Osteoblast (primary cell): Measurements from ENCODE around the gene USP3. TPM values are rescaled to one million over a fixed set of nuclear protein-coding genes. Genes with fewer than 3 reads are reported as not detected.

Source experiments
- DNase-seq: peaks from one replicate; pipeline ENCODE4 v3.0.0; 2011; ENCODE audit warnings: low spot score, mixed read lengths; ENCODE audit not compliant: insufficient read length; ENCODE audit errors: missing footprints
- H2AFZ ChIP-seq: 2 replicates; pipeline ENCODE4 v1.6.0; 2011; ENCODE audit warnings: mild to moderate bottlenecking, low read length
- H3K27ac ChIP-seq: 2 replicates; pipeline ENCODE4 v1.5.1; 2011; ENCODE audit warnings: mild to moderate bottlenecking, low read depth, low read length, moderate library complexity
- H3K27me3 ChIP-seq: 2 replicates; pipeline ENCODE4 v1.6.0; 2012; ENCODE audit warnings: mild to moderate bottlenecking, control low read depth, inconsistent platforms, low read length, moderate library complexity; ENCODE audit not compliant: insufficient read depth
- H3K36me3 ChIP-seq: 2 replicates; pipeline ENCODE4 v1.5.1; 2011; ENCODE audit warnings: mild to moderate bottlenecking, low read length, control low read depth, moderate library complexity; ENCODE audit not compliant: insufficient read depth
- H3K4me1 ChIP-seq: 2 replicates; pipeline ENCODE4 v1.5.1; 2011; ENCODE audit warnings: mild to moderate bottlenecking, low read length, control low read depth, moderate library complexity; ENCODE audit not compliant: insufficient read depth
- H3K4me2 ChIP-seq: 2 replicates; pipeline ENCODE4 v1.6.0; 2011; ENCODE audit warnings: mild to moderate bottlenecking, low read length; ENCODE audit not compliant: insufficient read depth
- H3K4me3 ChIP-seq: fragments of 200-600 bp; sonication (generic); 3 replicates; pipeline ENCODE4 v1.5.1; 2012; ENCODE audit warnings: mild to moderate bottlenecking, low read length, inconsistent platforms; ENCODE audit not compliant: insufficient read depth
- H3K79me2 ChIP-seq: 2 replicates; pipeline ENCODE4 v1.6.0; 2012; ENCODE audit warnings: mild to moderate bottlenecking, low read length, control low read depth, inconsistent platforms; ENCODE audit not compliant: insufficient read depth
- H3K9me3 ChIP-seq: 2 replicates; pipeline ENCODE4 v1.5.1; 2011; ENCODE audit warnings: low read depth, low read length, control low read depth
- H4K20me1 ChIP-seq: 2 replicates; pipeline ENCODE4 v1.6.0; 2012; ENCODE audit warnings: mild to moderate bottlenecking, low read length, control low read depth; ENCODE audit not compliant: insufficient read depth
- total RNA-seq: library from RNA; depleted of rRNA; stranded (reverse); fragments of >200 nt; gene quantifications from 2 replicates; pipeline ENCODE4 v1.2.3, GENCODE V29; 2012
- TF ChIP-seq, protein P1 (sequence below): IDR thresholded peaks from 2 replicates; pipeline ENCODE4 v1.5.1; 2011; ENCODE audit warnings: mild to moderate bottlenecking, low read depth, low read length, moderate library complexity; ENCODE audit errors: extremely low read depth

USP3 gene
- total RNA-seq, 1 donor: 60.1 TPM

- peaks cover under 1% of the 10 kb centered on the region for H3K27me3 ChIP-seq
- no peak overlapping the region for H2AFZ ChIP-seq
- H3K79me2 ChIP-seq: no peaks in the 10 kb centered on the region
- peaks cover 16% of the 10 kb centered on the region for H3K4me1 ChIP-seq
- no peak overlapping the region for H3K27ac ChIP-seq
- no peak overlapping the region for H3K4me2 ChIP-seq
- no peak overlapping the region for H3K4me3 ChIP-seq
- H3K36me3 ChIP-seq: no peaks in the 10 kb centered on the region
- TF ChIP-seq, protein P1, sequence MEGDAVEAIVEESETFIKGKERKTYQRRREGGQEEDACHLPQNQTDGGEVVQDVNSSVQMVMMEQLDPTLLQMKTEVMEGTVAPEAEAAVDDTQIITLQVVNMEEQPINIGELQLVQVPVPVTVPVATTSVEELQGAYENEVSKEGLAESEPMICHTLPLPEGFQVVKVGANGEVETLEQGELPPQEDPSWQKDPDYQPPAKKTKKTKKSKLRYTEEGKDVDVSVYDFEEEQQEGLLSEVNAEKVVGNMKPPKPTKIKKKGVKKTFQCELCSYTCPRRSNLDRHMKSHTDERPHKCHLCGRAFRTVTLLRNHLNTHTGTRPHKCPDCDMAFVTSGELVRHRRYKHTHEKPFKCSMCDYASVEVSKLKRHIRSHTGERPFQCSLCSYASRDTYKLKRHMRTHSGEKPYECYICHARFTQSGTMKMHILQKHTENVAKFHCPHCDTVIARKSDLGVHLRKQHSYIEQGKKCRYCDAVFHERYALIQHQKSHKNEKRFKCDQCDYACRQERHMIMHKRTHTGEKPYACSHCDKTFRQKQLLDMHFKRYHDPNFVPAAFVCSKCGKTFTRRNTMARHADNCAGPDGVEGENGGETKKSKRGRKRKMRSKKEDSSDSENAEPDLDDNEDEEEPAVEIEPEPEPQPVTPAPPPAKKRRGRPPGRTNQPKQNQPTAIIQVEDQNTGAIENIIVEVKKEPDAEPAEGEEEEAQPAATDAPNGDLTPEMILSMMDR: no peak
- no peaks in the 10 kb centered on the region for H3K9me3 ChIP-seq
- no peaks in the 10 kb centered on the region for H4K20me1 ChIP-seq
- no peak for DNase-seq
Observed at GRCh38 chr15:63490345-63491034, 13.9 kb upstream of the USP3 start.

GRCh38 chr15:63491116-63491827, 13.1 kb upstream of the USP3 start:
- H3K4me2 ChIP-seq: no peak overlapping the region
- TF ChIP-seq, protein P1: no peak
- H3K27ac ChIP-seq: no peak overlapping the region
- H3K36me3 ChIP-seq: no peaks in the 10 kb centered on the region
- H3K27me3 ChIP-seq: peaks cover 8% of the 10 kb centered on the region
- H4K20me1 ChIP-seq: no peaks in the 10 kb centered on the region
- H3K4me3 ChIP-seq: no peak overlapping the region
- H3K4me1 ChIP-seq: peaks cover 16% of the 10 kb centered on the region
- no peaks in the 10 kb centered on the region for H3K79me2 ChIP-seq
- no peak for DNase-seq
- no peak overlapping the region for H2AFZ ChIP-seq
- H3K9me3 ChIP-seq: no peaks in the 10 kb centered on the region

DNA sequence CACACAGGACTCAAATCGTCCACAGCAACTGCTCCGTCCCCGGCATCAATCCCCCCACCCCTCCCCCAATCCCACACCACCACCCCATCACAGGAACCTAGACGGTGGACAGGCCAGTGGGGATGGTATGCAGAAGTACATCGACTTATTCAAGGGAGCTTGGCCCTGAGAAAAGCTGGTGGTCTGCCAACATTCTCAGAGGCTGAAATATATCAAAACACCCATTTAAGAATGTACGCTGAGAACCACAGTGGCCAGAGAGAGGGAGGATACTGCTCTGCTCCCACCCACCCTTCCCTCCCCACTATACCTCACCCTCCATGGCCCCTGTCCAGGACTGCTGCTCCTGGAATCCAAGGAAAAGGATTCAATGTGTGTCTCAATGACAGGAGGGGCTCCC, 12.4 kb upstream of the USP3 start:
- H2AFZ ChIP-seq: no peak overlapping the region
- H3K4me3 ChIP-seq: no peak overlapping the region
- peaks cover 16% of the 10 kb centered on the region for H3K4me1 ChIP-seq
- H3K79me2 ChIP-seq: no peaks in the 10 kb centered on the region
- TF ChIP-seq, protein P1: no peak
- H3K9me3 ChIP-seq: no peaks in the 10 kb centered on the region
- no peak for DNase-seq
- H3K4me2 ChIP-seq: no peak overlapping the region
- no peaks in the 10 kb centered on the region for H3K36me3 ChIP-seq
- H4K20me1 ChIP-seq: no peaks in the 10 kb centered on the region
- no peak overlapping the region for H3K27ac ChIP-seq
- H3K27me3 ChIP-seq: peaks cover 13% of the 10 kb centered on the region

- no peak for DNase-seq
- H3K27me3 ChIP-seq: peaks cover 13% of the 10 kb centered on the region
- no peaks in the 10 kb centered on the region for H3K9me3 ChIP-seq
- peaks cover 11% of the 10 kb centered on the region for H3K4me1 ChIP-seq
- no peaks in the 10 kb centered on the region for H3K36me3 ChIP-seq
- H2AFZ ChIP-seq: no peak overlapping the region
- TF ChIP-seq, protein P1: no peak
- H4K20me1 ChIP-seq: no peaks in the 10 kb centered on the region
- no peak overlapping the region for H3K4me3 ChIP-seq
- peak overlapping the region; percentile 16 for H3K4me2 ChIP-seq
- H3K27ac ChIP-seq: no peak overlapping the region
- no peaks in the 10 kb centered on the region for H3K79me2 ChIP-seq
Observed at GRCh38 chr15:63492541-63493077, 11.8 kb upstream of the USP3 start.
